Mesendoderm (in vitro differentiated cells): ENCODE measurements around the gene SYK.

Experiments used
- DNase-seq: peaks from one replicate; pipeline ENCODE4 v3.0.0; 2013
- H2AK5ac ChIP-seq: 2 replicates; pipeline ENCODE4 v1.6.1; 2013; ENCODE audit warnings: low read length, inconsistent platforms
- H2BK120ac ChIP-seq: 2 replicates; pipeline ENCODE4 v1.6.1; 2013; ENCODE audit warnings: low read depth, mild to moderate bottlenecking, low read length, moderate library complexity, mixed read lengths
- H2BK15ac ChIP-seq: replicated peaks from 2 replicates; pipeline ENCODE4 v1.6.1; 2013; ENCODE audit warnings: low read depth, mild to moderate bottlenecking, moderate library complexity
- H2BK5ac ChIP-seq: 2 replicates; pipeline ENCODE4 v1.6.1; 2013; ENCODE audit warnings: low read length, inconsistent platforms
- H3K18ac ChIP-seq: 2 replicates; pipeline ENCODE4 v1.6.1; 2013; ENCODE audit warnings: mild to moderate bottlenecking, low read length, mixed read lengths
- H3K23ac ChIP-seq: one replicate; pipeline ENCODE4 v1.6.1; 2013; ENCODE audit warnings: low read length
- H3K27ac ChIP-seq: 2 replicates; pipeline ENCODE4 v1.5.1; 2013; ENCODE audit warnings: low read depth, mild to moderate bottlenecking, inconsistent platforms, low read length, moderate library complexity
- H3K27me3 ChIP-seq: 2 replicates; pipeline ENCODE4 v1.6.1; 2013; ENCODE audit warnings: low read length, control low read depth, mild to moderate bottlenecking, inconsistent platforms; ENCODE audit not compliant: insufficient read depth, poor library complexity
- H3K36me3 ChIP-seq: 2 replicates; pipeline ENCODE4 v1.6.1; 2013; ENCODE audit warnings: low read length, inconsistent platforms; ENCODE audit not compliant: control insufficient read depth, insufficient read depth
- H3K4ac ChIP-seq: one replicate; pipeline ENCODE4 v1.6.1; 2013; ENCODE audit warnings: low read depth, mild to moderate bottlenecking, low read length, moderate library complexity
- H3K4me1 ChIP-seq: 2 replicates; pipeline ENCODE4 v1.6.1; 2013; ENCODE audit warnings: low read depth, low read length, inconsistent platforms; ENCODE audit not compliant: control insufficient read depth
- H3K4me2 ChIP-seq: 2 replicates; pipeline ENCODE4 v1.6.1; 2013; ENCODE audit warnings: low read length
- H3K4me3 ChIP-seq: 2 replicates; pipeline ENCODE4 v1.5.1; 2013; ENCODE audit warnings: mild to moderate bottlenecking, low read length
- H3K56ac ChIP-seq: one replicate; pipeline ENCODE4 v1.6.1; 2013; ENCODE audit warnings: low read length
- H3K79me1 ChIP-seq: 2 replicates; pipeline ENCODE4 v1.6.1; 2013; ENCODE audit warnings: low read length, inconsistent platforms
- H3K79me2 ChIP-seq: 2 replicates; pipeline ENCODE4 v1.6.1; 2013; ENCODE audit warnings: mild to moderate bottlenecking, low read length; ENCODE audit not compliant: control insufficient read depth, insufficient read depth
- H3K9ac ChIP-seq: 2 replicates; pipeline ENCODE4 v1.6.1; 2013; ENCODE audit warnings: low read length, inconsistent platforms
- H4K5ac ChIP-seq: one replicate; pipeline ENCODE4 v1.6.1; 2013; ENCODE audit warnings: low read length
- H4K8ac ChIP-seq: one replicate; pipeline ENCODE4 v1.6.1; 2013; ENCODE audit warnings: low read depth, mild to moderate bottlenecking, control low read depth, low read length, moderate library complexity
- WGBS: extraction: QIAGEN DNeasy Blood & Tissue Kit; methylation state at CpG from one replicate; pipeline ENCODE4 v1.1.7; 2013; ENCODE audit warnings: low lambda C conversion rate, missing lambda C conversion rate; ENCODE audit not compliant: insufficient coverage; ENCODE audit errors: extremely low coverage; 5-methylcytosine and 5-hydroxymethylcytosine counted together

The SYK gene

GRCh38 chr9:90770182-90770738 lies 31.4 kb upstream of the SYK start:
- WGBS: no CpG with 5 or more reads among the region's 2 CpGs
- H3K9ac ChIP-seq: no peak overlapping the region
- no peak overlapping the region for H3K27ac ChIP-seq
- H3K4me1 ChIP-seq: no peaks in the 10 kb centered on the region
- no peak overlapping the region for H3K23ac ChIP-seq
- no peak overlapping the region for H2AK5ac ChIP-seq
- no peak overlapping the region for H4K8ac ChIP-seq
- no peak overlapping the region for H3K18ac ChIP-seq
- H3K79me2 ChIP-seq: no peaks in the 10 kb centered on the region
- H2BK120ac ChIP-seq: no peak overlapping the region
- H3K79me1 ChIP-seq: no peaks in the 10 kb centered on the region
- no peak overlapping the region for H4K5ac ChIP-seq
- no peak overlapping the region for H2BK5ac ChIP-seq
- DNase-seq: no peak
- no peak overlapping the region for H3K4ac ChIP-seq
- no peaks in the 10 kb centered on the region for H3K36me3 ChIP-seq
- H2BK15ac ChIP-seq: no peak overlapping the region
- no peak overlapping the region for H3K4me2 ChIP-seq
- H3K27me3 ChIP-seq: no peaks in the 10 kb centered on the region
- no peak overlapping the region for H3K4me3 ChIP-seq
- no peak overlapping the region for H3K56ac ChIP-seq

DNA sequence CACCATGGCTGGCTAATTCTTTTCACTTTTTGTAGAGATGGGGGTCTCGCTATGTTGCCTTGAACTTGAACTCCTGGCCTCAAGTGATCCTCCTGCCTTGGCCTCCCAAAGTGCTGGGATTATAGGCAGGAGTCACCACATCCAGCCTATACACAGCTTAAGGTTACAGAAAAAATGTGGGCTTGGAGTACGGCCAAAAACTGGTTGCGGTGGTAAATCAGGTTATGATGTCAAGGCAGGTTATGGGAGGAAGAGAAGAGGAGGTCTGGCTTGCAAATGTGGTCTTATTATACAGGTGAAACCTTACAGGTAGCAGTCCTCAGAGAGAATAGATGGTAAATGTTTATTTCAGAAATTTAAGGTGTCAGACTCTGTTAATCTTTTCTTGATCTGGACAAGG lies 30.7 kb upstream of the SYK start:
- Histone ChIP-seq H3K56ac (no peak overlapping the region), H3K27ac (no peak overlapping the region), H3K4me3 (no peak overlapping the region), H3K18ac (no peak overlapping the region), H3K23ac (no peak overlapping the region), H2BK15ac (no peak overlapping the region), H3K9ac (no peak overlapping the region), H2AK5ac (no peak overlapping the region), H4K5ac (no peak overlapping the region), H3K36me3 (no peaks in the 10 kb centered on the region), H4K8ac (no peak overlapping the region), H3K27me3 (no peaks in the 10 kb centered on the region), H3K4ac (no peak overlapping the region), H3K4me1 (no peaks in the 10 kb centered on the region), H3K4me2 (no peak overlapping the region), H2BK5ac (no peak overlapping the region), H3K79me1 (no peaks in the 10 kb centered on the region), H2BK120ac (no peak overlapping the region), H3K79me2 (no peaks in the 10 kb centered on the region)
- WGBS: no CpG with 5 or more reads among the region's 3 CpGs
- no peak for DNase-seq

GRCh38 chr9:90772386-90772785 lies 29.2 kb upstream of the SYK start:
- Histone ChIP-seq H3K56ac (no peak overlapping the region), H2BK15ac (no peak overlapping the region), H2BK120ac (no peak overlapping the region), H4K8ac (no peak overlapping the region), H3K9ac (no peak overlapping the region), H3K4me1 (no peaks in the 10 kb centered on the region), H3K79me1 (no peaks in the 10 kb centered on the region), H3K4ac (no peak overlapping the region), H3K27ac (no peak overlapping the region), H3K23ac (no peak overlapping the region), H3K27me3 (no peaks in the 10 kb centered on the region), H3K79me2 (no peaks in the 10 kb centered on the region), H3K4me2 (no peak overlapping the region), H3K36me3 (no peaks in the 10 kb centered on the region), H4K5ac (no peak overlapping the region), H2AK5ac (no peak overlapping the region), H2BK5ac (no peak overlapping the region), H3K4me3 (no peak overlapping the region), H3K18ac (no peak overlapping the region)
- DNase-seq: no peak
- no CpG with 5 or more reads among the region's 1 CpG for WGBS

- Histone ChIP-seq H3K4me2 (no peak overlapping the region), H3K27me3 (no peaks in the 10 kb centered on the region), H3K36me3 (no peaks in the 10 kb centered on the region), H3K4me1 (no peaks in the 10 kb centered on the region), H3K23ac (no peak overlapping the region), H2BK120ac (no peak overlapping the region), H3K27ac (no peak overlapping the region), H3K4me3 (no peak overlapping the region), H4K8ac (no peak overlapping the region), H2BK15ac (no peak overlapping the region), H3K9ac (no peak overlapping the region), H3K18ac (no peak overlapping the region), H3K79me2 (no peaks in the 10 kb centered on the region), H3K79me1 (no peaks in the 10 kb centered on the region), H2AK5ac (no peak overlapping the region), H3K56ac (no peak overlapping the region), H4K5ac (no peak overlapping the region), H3K4ac (no peak overlapping the region), H2BK5ac (no peak overlapping the region)
- peak; percentile 53 for DNase-seq
- WGBS: no CpG with 5 or more reads among the region's 1 CpG
These were observed 28.0 kb upstream of the SYK start for GRCh38 chr9:90773617-90774016.

- no CpG with 5 or more reads among the region's 3 CpGs for WGBS
- Histone ChIP-seq H3K18ac (no peak overlapping the region), H2AK5ac (no peak overlapping the region), H3K4me2 (no peak overlapping the region), H3K56ac (no peak overlapping the region), H3K4me1 (no peaks in the 10 kb centered on the region), H2BK120ac (no peak overlapping the region), H2BK15ac (no peak overlapping the region), H4K8ac (no peak overlapping the region), H3K27me3 (no peaks in the 10 kb centered on the region), H2BK5ac (no peak overlapping the region), H4K5ac (no peak overlapping the region), H3K4me3 (no peak overlapping the region), H3K79me2 (no peaks in the 10 kb centered on the region), H3K36me3 (no peaks in the 10 kb centered on the region), H3K79me1 (no peaks in the 10 kb centered on the region), H3K23ac (no peak overlapping the region), H3K9ac (no peak overlapping the region), H3K27ac (no peak overlapping the region), H3K4ac (no peak overlapping the region)
- no peak for DNase-seq
These were observed 27.5 kb upstream of the SYK start for GRCh38 chr9:90774071-90774470.

GRCh38 chr9:90774682-90775081 lies 26.9 kb upstream of the SYK start:
- Histone ChIP-seq H3K18ac (no peak overlapping the region), H3K79me2 (no peaks in the 10 kb centered on the region), H4K5ac (no peak overlapping the region), H3K79me1 (no peaks in the 10 kb centered on the region), H2AK5ac (no peak overlapping the region), H3K4ac (no peak overlapping the region), H3K9ac (no peak overlapping the region), H3K4me1 (no peaks in the 10 kb centered on the region), H3K36me3 (no peaks in the 10 kb centered on the region), H3K4me2 (no peak overlapping the region), H2BK120ac (no peak overlapping the region), H3K4me3 (no peak overlapping the region), H4K8ac (no peak overlapping the region), H2BK5ac (no peak overlapping the region), H3K27ac (no peak overlapping the region), H3K23ac (no peak overlapping the region), H3K27me3 (no peaks in the 10 kb centered on the region), H3K56ac (no peak overlapping the region), H2BK15ac (no peak overlapping the region)
- WGBS: no CpG with 5 or more reads among the region's 3 CpGs
- DNase-seq: no peak
